ENCODE data around the gene ITGB5. TPM values are rescaled to one million over a fixed set of nuclear protein-coding genes. Genes with fewer than 3 reads are reported as not detected.
A peak's percentile ranks its signal among the peaks of the same experiment; 100 is the strongest.

ITGB5 gene
- total and polyA plus RNA-seq, 2 experiments from 2014 or later: 54.3 to 107 TPM

- Histone ChIP-seq H3K4me3 (no peak overlapping the region), H3K36me3 (no peaks in the 10 kb centered on the region), H3K4me1 (ENCODE audit: low read depth) (no peaks in the 10 kb centered on the region), H3K27me3 (no peaks in the 10 kb centered on the region), H3K9me3 (ENCODE audit: low read depth) (no peaks in the 10 kb centered on the region), H3K27ac (no peak overlapping the region)
- no peak for DNase-seq (ENCODE audit: low read depth in 1 of 2, low spot score in 1 of 2)
- TF ChIP-seq, protein P1, sequence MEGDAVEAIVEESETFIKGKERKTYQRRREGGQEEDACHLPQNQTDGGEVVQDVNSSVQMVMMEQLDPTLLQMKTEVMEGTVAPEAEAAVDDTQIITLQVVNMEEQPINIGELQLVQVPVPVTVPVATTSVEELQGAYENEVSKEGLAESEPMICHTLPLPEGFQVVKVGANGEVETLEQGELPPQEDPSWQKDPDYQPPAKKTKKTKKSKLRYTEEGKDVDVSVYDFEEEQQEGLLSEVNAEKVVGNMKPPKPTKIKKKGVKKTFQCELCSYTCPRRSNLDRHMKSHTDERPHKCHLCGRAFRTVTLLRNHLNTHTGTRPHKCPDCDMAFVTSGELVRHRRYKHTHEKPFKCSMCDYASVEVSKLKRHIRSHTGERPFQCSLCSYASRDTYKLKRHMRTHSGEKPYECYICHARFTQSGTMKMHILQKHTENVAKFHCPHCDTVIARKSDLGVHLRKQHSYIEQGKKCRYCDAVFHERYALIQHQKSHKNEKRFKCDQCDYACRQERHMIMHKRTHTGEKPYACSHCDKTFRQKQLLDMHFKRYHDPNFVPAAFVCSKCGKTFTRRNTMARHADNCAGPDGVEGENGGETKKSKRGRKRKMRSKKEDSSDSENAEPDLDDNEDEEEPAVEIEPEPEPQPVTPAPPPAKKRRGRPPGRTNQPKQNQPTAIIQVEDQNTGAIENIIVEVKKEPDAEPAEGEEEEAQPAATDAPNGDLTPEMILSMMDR (IDR thresholded peaks at IDR 0.05; ENCODE audit: low read depth, low read length): no peak
These were observed 13.9 kb downstream of the ITGB5 start for GRCh38 chr3:124873226-124873625.

GRCh38 chr3:124867511-124867910 is 19.7 kb downstream of the ITGB5 start:
- DNase-seq (ENCODE audit: low read depth in 1 of 2, low spot score in 1 of 2): no peak
- Histone ChIP-seq H3K27ac (no peak overlapping the region), H3K4me3 (no peak overlapping the region), H3K9me3 (ENCODE audit: low read depth) (no peaks in the 10 kb centered on the region), H3K36me3 (no peaks in the 10 kb centered on the region), H3K27me3 (no peaks in the 10 kb centered on the region), H3K4me1 (ENCODE audit: low read depth) (no peaks in the 10 kb centered on the region)
- TF ChIP-seq, protein P1 (IDR thresholded peaks at IDR 0.05; ENCODE audit: low read depth, low read length): no peak

- H3K27me3 ChIP-seq: no peaks in the 10 kb centered on the region
- no peaks in the 10 kb centered on the region for H3K4me1 ChIP-seq (ENCODE audit: low read depth)
- DNase-seq (ENCODE audit: low read depth in 1 of 2, low spot score in 1 of 2): no peak
- no peaks in the 10 kb centered on the region for H3K36me3 ChIP-seq
- H3K4me3 ChIP-seq: no peak overlapping the region
- no peaks in the 10 kb centered on the region for H3K9me3 ChIP-seq (ENCODE audit: low read depth)
- TF ChIP-seq, protein P1 (IDR thresholded peaks at IDR 0.05; ENCODE audit: low read depth, low read length): no peak
- no peak overlapping the region for H3K27ac ChIP-seq
These were observed 25.2 kb downstream of the ITGB5 start for GRCh38 chr3:124862006-124862405.

DNA sequence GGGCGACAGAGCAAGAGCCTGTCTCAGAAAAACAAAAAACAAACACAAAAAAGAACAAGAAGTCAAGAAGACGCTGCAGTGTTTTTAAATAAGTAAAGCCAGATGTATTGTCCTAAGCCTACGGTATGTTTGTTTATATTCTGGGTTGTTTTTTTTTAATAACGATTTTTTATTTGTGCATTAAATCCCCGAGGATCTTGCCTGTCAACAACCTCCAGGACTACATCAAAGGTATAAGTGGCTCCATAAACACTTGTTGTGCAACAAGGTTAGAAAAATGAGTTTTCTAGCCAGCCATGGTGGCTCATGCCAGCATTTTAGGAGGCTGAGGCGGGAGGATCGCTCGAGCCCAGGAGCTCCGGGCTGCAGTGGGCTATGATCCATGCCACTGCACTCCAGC is 26.1 kb downstream of the ITGB5 start:
- Histone ChIP-seq H3K4me3 (no peak overlapping the region), H3K27me3 (no peaks in the 10 kb centered on the region), H3K9me3 (ENCODE audit: low read depth) (no peaks in the 10 kb centered on the region), H3K4me1 (ENCODE audit: low read depth) (no peaks in the 10 kb centered on the region), H3K27ac (no peak overlapping the region), H3K36me3 (no peaks in the 10 kb centered on the region)
- TF ChIP-seq, protein P1 (IDR thresholded peaks at IDR 0.05; ENCODE audit: low read depth, low read length): no peak
- DNase-seq (ENCODE audit: low read depth in 1 of 2, low spot score in 1 of 2): peak in 1 of 2 donors; percentile 43

GRCh38 chr3:124860599-124860998 is 26.6 kb downstream of the ITGB5 start:
- H3K36me3 ChIP-seq: no peaks in the 10 kb centered on the region
- no peaks in the 10 kb centered on the region for H3K4me1 ChIP-seq (ENCODE audit: low read depth)
- H3K27me3 ChIP-seq: no peaks in the 10 kb centered on the region
- no peak overlapping the region for H3K4me3 ChIP-seq
- TF ChIP-seq, protein P1 (IDR thresholded peaks at IDR 0.05; ENCODE audit: low read depth, low read length): no peak
- peak in 1 of 2 donors; percentile 97 for DNase-seq (ENCODE audit: low read depth in 1 of 2, low spot score in 1 of 2)
- no peaks in the 10 kb centered on the region for H3K9me3 ChIP-seq (ENCODE audit: low read depth)
- no peak overlapping the region for H3K27ac ChIP-seq

DNA sequence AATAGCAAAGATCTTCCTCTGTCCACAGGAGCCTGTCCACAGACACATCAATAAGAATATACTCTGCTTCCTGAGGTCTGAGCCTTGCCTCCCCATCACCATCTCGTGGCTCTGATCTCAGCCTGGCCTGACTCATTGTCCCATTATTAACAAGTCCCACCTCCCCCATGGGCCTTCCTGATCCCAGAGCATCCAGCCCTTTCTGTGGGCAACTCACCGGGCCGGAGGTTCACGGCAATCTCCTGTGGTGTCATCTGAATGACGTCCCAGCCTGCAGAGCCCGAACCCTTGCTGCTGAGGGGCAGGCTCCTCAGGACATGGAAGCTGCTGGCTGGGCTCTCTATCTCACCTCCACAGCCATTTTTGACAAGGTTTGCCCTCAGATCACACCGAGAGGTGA is 28.1 kb downstream of the ITGB5 start:
- peak in 1 of 2 donors; percentile 49 for DNase-seq (ENCODE audit: low read depth in 1 of 2, low spot score in 1 of 2)
- no peak overlapping the region for H3K27ac ChIP-seq
- peaks cover 4% of the 10 kb centered on the region for H3K36me3 ChIP-seq

More for the DNA sequence above, 28.1 kb downstream of the ITGB5 start:
- Histone ChIP-seq H3K27me3 (no peaks in the 10 kb centered on the region), H3K9me3 (ENCODE audit: low read depth) (no peaks in the 10 kb centered on the region), H3K4me1 (ENCODE audit: low read depth) (no peaks in the 10 kb centered on the region), H3K4me3 (no peak overlapping the region)
- TF ChIP-seq, protein P1 (IDR thresholded peaks at IDR 0.05; ENCODE audit: low read depth, low read length): no peak
